ENCODE data around the gene HES3. TPM values are rescaled to one million over a fixed set of nuclear protein-coding genes. Genes with fewer than 3 reads are reported as not detected.

Gene HES3
- total and polyA plus RNA-seq, 2 donors (not counting 1 experiment from before 2014, with no cell fraction given): not detected

GRCh38 chr1:6276811-6277555 lies 33.0 kb downstream of the HES3 start:
- 96% methylated on average over 16 of the region's 20 CpGs for WGBS (ENCODE audit: insufficient coverage)

More at GRCh38 chr1:6276811-6277555, 33.0 kb downstream of the HES3 start:
- no peaks in the 10 kb centered on the region for H3K4me1 ChIP-seq (ENCODE audit: control insufficient read depth in 2 of 2, insufficient read depth in 2 of 2, low read length in 2 of 2)
- no peak overlapping the region for H3K27ac ChIP-seq (ENCODE audit: low read length in 2 of 2)
- no peaks in the 10 kb centered on the region for H4K20me1 ChIP-seq (ENCODE audit: control insufficient read depth, insufficient read depth, low read length, poor library complexity, severe bottlenecking)
- no peak overlapping the region for H2AFZ ChIP-seq (ENCODE audit: insufficient read depth, low read depth, low read length, poor library complexity, severe bottlenecking)
- no peaks in the 10 kb centered on the region for H3K27me3 Mint-ChIP-seq
- no peak for TF ChIP-seq CTCF (IDR thresholded peaks at IDR 0.05)
- no peak for TF ChIP-seq EZH2 (IDR thresholded peaks at IDR 0.05; ENCODE audit: borderline replicate concordance, insufficient read depth, low read depth, low read length, poor library complexity, severe bottlenecking)
- no peak overlapping the region for H3K9ac ChIP-seq (ENCODE audit: low read length)
- ATAC-seq (ENCODE audit: low read depth) (no peak), DNase-seq (no peak)
- no peak overlapping the region for H3K4me3 Mint-ChIP-seq
- no peak overlapping the region for H3K4me2 ChIP-seq (replicated peaks; ENCODE audit: low read depth, low read length, poor library complexity, severe bottlenecking)
- H3K4me3 ChIP-seq (ENCODE audit: control extremely low read depth in 1 of 5, extremely low read depth in 1 of 5, insufficient read depth in 1 of 5, low read depth in 2 of 5, low read length in 4 of 5): no peak overlapping the region
- H3K79me2 ChIP-seq (ENCODE audit: control insufficient read depth, insufficient read depth, low read length): no peaks in the 10 kb centered on the region
- no peaks in the 10 kb centered on the region for H3K36me3 ChIP-seq (replicated peaks in 1 of 2; ENCODE audit: control extremely low read depth in 1 of 2, control insufficient read depth in 1 of 2, extremely low read depth in 1 of 2, insufficient read depth in 2 of 2, low read length in 1 of 2)
- no peaks in the 10 kb centered on the region for H3K9me3 ChIP-seq (ENCODE audit: control extremely low read depth in 1 of 3, control insufficient read depth in 2 of 3, insufficient read depth in 1 of 3, low read length in 2 of 3)
- intact Hi-C loops (cut with micrococcal nuclease): no loop called here
- POLR2A ChIA-PET: no interaction called here
- no peaks in the 10 kb centered on the region for H3K9me3 Mint-ChIP-seq (ENCODE audit: insufficient read depth)
- CTCF ChIA-PET: interaction anchor here (0.7 kb wide), 1 partner anchor 30 kb away, joined by 3 read pairs; no protein-coding TSS in a partner anchor
- H3K27me3 ChIP-seq (replicated peaks in 1 of 4; ENCODE audit: control extremely low read depth in 1 of 4, control insufficient read depth in 3 of 4, insufficient read depth in 4 of 4, low read length in 3 of 4): no peaks in the 10 kb centered on the region
- H3K27ac Mint-ChIP-seq: no peak overlapping the region
- H3K4me1 Mint-ChIP-seq: no peaks in the 10 kb centered on the region
